ENCODE data around the gene CTRB1. TPM values are rescaled to one million over a fixed set of nuclear protein-coding genes. Genes with fewer than 3 reads are reported as not detected.

The CTRB1 gene
- total and polyA plus RNA-seq, 2 of the 13 experiments (the other 11 are each of a cell fraction or from before 2014, with no cell fraction given) = not detected

DNA sequence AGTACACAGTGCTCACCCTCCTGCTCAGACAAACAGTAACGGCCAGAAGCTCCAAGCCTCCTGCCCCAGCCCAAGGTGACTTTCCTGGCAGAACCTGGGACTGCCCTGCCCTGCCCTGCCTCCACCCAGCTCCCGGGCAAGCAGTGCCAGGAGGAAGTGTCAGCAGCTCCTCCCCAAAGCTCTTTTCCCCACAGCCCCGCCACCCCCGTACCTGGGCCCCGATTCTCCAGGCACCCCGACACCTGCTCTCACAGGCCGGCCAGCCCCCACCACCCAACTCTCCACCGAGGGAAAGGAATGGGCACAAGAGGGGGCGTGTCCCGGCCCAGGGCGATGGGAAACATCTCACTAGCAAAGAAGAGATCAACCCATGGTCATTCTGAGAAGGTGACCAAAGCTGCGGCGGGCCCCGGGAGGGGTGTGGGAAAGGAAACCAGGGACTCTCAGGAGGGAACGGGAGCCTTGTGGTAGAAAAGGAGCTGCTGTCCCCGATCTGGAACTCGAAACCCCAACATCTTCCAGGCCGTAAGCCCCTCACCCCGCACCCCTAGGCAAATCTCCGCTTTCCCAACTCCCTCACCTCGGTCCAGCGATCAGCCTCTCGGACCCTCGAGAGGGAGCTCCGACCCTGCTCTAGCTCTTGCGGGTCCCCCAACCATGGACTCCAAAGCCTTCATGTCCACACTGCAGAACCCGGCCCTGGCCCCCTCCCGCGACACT is 31.5 kb downstream of the CTRB1 start (continued):
- TF ChIP-seq MAFF (IDR thresholded peaks at IDR 0.05; ENCODE audit: low read depth, low read length) = no peak
- no peak for TF ChIP-seq EED (CRISPR knock-in tag; IDR thresholded peaks at IDR 0.05)
- TF ChIP-seq SATB2 (CRISPR knock-in tag; IDR thresholded peaks at IDR 0.05) = 0 out of 2 replicates have a peak, but pooled peaks have one; percentile 24
- TF ChIP-seq E2F1 (CRISPR knock-in tag; IDR thresholded peaks at IDR 0.05) = no peak
- TF ChIP-seq MYPOP (CRISPR knock-in tag; IDR thresholded peaks at IDR 0.05) = no peak
- TF ChIP-seq POGK (CRISPR knock-in tag; conservative IDR thresholded peaks at IDR 0.05) = no peak
- peak; percentile 84; the same call in 1 of the 2 replicates for TF ChIP-seq TP53 (CRISPR knock-in tag; conservative IDR thresholded peaks at IDR 0.05)
- TF ChIP-seq ZNF205 (CRISPR knock-in tag; IDR thresholded peaks at IDR 0.05) = no peak
- no peak for TF ChIP-seq ZBTB42 (CRISPR knock-in tag; IDR thresholded peaks at IDR 0.05)
- TF ChIP-seq SALL1 (CRISPR knock-in tag; IDR thresholded peaks at IDR 0.05) = no peak
- no peak for TF ChIP-seq ZNF292 (CRISPR knock-in tag; IDR thresholded peaks at IDR 0.05; ENCODE audit: borderline replicate concordance, low read depth)
- no peak for TF ChIP-seq ZNF780A (CRISPR knock-in tag; IDR thresholded peaks at IDR 0.05)
- 0 out of 2 replicates have a peak, but pooled peaks have one; percentile 4 for TF ChIP-seq ZNF451 (CRISPR knock-in tag; IDR thresholded peaks at IDR 0.05)
- TF ChIP-seq, protein P1, sequence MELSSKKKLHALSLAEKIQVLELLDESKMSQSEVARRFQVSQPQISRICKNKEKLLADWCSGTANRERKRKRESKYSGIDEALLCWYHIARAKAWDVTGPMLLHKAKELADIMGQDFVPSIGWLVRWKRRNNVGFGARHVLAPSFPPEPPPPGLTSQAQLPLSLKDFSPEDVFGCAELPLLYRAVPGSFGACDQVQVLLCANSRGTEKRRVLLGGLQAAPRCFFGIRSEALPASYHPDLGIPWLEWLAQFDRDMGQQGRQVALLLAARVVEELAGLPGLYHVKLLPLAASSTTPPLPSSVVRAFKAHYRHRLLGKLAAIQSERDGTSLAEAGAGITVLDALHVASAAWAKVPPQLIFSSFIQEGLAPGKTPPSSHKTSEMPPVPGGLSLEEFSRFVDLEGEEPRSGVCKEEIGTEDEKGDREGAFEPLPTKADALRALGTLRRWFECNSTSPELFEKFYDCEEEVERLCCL (CRISPR knock-in tag; IDR thresholded peaks at IDR 0.05; ENCODE audit: borderline replicate concordance) = no peak
- TF ChIP-seq ZNF704 (CRISPR knock-in tag; IDR thresholded peaks at IDR 0.05; ENCODE audit: borderline replicate concordance) = no peak
- TF ChIP-seq ZNF792 (CRISPR knock-in tag; IDR thresholded peaks at IDR 0.05) = no peak; the same call in 1 of the 2 replicates
- TF ChIP-seq REST (IDR thresholded peaks at IDR 0.05; ENCODE audit: borderline replicate concordance in 1 of 2, low read depth in 1 of 2, low read length in 2 of 2) = no peak
- TF ChIP-seq MED13 (CRISPR knock-in tag; IDR thresholded peaks at IDR 0.05) = no peak
- TF ChIP-seq ZFAT (CRISPR knock-in tag; conservative IDR thresholded peaks at IDR 0.05) = no peak
